Measurements from ENCODE around the gene TFCP2L1. TPM values are rescaled to one million over a fixed set of nuclear protein-coding genes. Genes with fewer than 3 reads are reported as not detected.

Gene TFCP2L1
- total RNA-seq, 1 donor from 2014 or later: not detected

GRCh38 chr2:121243821-121244460 is 41.1 kb downstream of the TFCP2L1 start:
- DNase-seq (ENCODE audit: low read depth): no peak

- no peak for DNase-seq (ENCODE audit: low read depth)
Observed at GRCh38 chr2:121242976-121243375, 42.0 kb downstream of the TFCP2L1 start.

GRCh38 chr2:121242175-121242875 is 42.7 kb downstream of the TFCP2L1 start:
- no peak for DNase-seq (ENCODE audit: low read depth)

- DNase-seq (ENCODE audit: low read depth): no peak
Observed at GRCh38 chr2:121241466-121241865, 43.5 kb downstream of the TFCP2L1 start.

- DNase-seq (ENCODE audit: low read depth): no peak
Observed at GRCh38 chr2:121240436-121240835, 44.6 kb downstream of the TFCP2L1 start.

GRCh38 chr2:121239969-121240368 is 45.0 kb downstream of the TFCP2L1 start:
- DNase-seq (ENCODE audit: low read depth): no peak

- DNase-seq (ENCODE audit: low read depth): no peak
Observed at GRCh38 chr2:121239471-121239870, 45.5 kb downstream of the TFCP2L1 start.

- no peak for DNase-seq (ENCODE audit: low read depth)
Observed at GRCh38 chr2:121238828-121239227, 46.2 kb downstream of the TFCP2L1 start.

- no peak for DNase-seq (ENCODE audit: low read depth)
Observed at GRCh38 chr2:121237980-121238665, 46.9 kb downstream of the TFCP2L1 start.

GRCh38 chr2:121237336-121237979 is 47.5 kb downstream of the TFCP2L1 start:
- DNase-seq (ENCODE audit: low read depth): no peak

GRCh38 chr2:121236650-121237180 is 48.3 kb downstream of the TFCP2L1 start:
- DNase-seq (ENCODE audit: low read depth): no peak

GRCh38 chr2:121236101-121236640 is 48.8 kb downstream of the TFCP2L1 start:
- no peak for DNase-seq (ENCODE audit: low read depth)

- DNase-seq (ENCODE audit: low read depth): no peak
Observed at GRCh38 chr2:121235542-121235941, 49.5 kb downstream of the TFCP2L1 start.

GRCh38 chr2:121234791-121235190 is 50.2 kb downstream of the TFCP2L1 start:
- no peak for DNase-seq (ENCODE audit: low read depth)

- no peak for DNase-seq (ENCODE audit: low read depth)
Observed at GRCh38 chr2:121234144-121234543, 50.9 kb downstream of the TFCP2L1 start.

- no peak for DNase-seq (ENCODE audit: low read depth)
Observed at GRCh38 chr2:121233486-121234110, 51.4 kb downstream of the TFCP2L1 start.

GRCh38 chr2:121232626-121233265 is 52.3 kb downstream of the TFCP2L1 start:
- DNase-seq (ENCODE audit: low read depth): no peak

GRCh38 chr2:121231385-121232000 is 53.5 kb downstream of the TFCP2L1 start:
- no peak for DNase-seq (ENCODE audit: low read depth)

GRCh38 chr2:121228521-121228920 is 56.5 kb downstream of the TFCP2L1 start:
- no peak for DNase-seq (ENCODE audit: low read depth)

Data from myocyte (in vitro differentiated cells).